ENCODE results near the gene EPAS1. TPM values are rescaled to one million over a fixed set of nuclear protein-coding genes. Genes with fewer than 3 reads are reported as not detected.

Gene EPAS1
- total RNA-seq, 1 experiment from 2014 or later, result 55.9 TPM

GRCh38 chr2:46266134-46266533 lies 31.1 kb upstream of the EPAS1 start:
- H3K4me1 ChIP-seq (ENCODE audit: control insufficient read depth in 1 of 2, insufficient read depth in 2 of 2, low read length in 2 of 2), result no peaks in the 10 kb centered on the region
- H3K4me2 ChIP-seq (ENCODE audit: low read length), result no peak overlapping the region
- no peaks in the 10 kb centered on the region for H3K9me3 ChIP-seq (ENCODE audit: control insufficient read depth in 1 of 2, insufficient read depth in 1 of 2, low read depth in 1 of 2, low read length in 2 of 2)
- DNase-seq (ENCODE audit: low read depth, low spot score), result no peak
- H3K9me2 ChIP-seq (ENCODE audit: insufficient read depth), result no peaks in the 10 kb centered on the region
- no peak for ATAC-seq
- ChIA-PET RAD21 (ENCODE audit: low non-redundant PET in 1 of 2, low total read pairs in 2 of 2, uncharacterized antibody in 2 of 2, unreplicated experiment in 2 of 2) (no interaction called here), CTCF (no interaction called here), POLR2A (no interaction called here)
- TF ChIP-seq CEBPB (IDR thresholded peaks at IDR 0.05; ENCODE audit: low read depth) (no peak), ELF1 (IDR thresholded peaks at IDR 0.05; ENCODE audit: borderline replicate concordance, low read depth) (no peak), JUND (IDR thresholded peaks at IDR 0.05) (no peak), EZH2 (IDR thresholded peaks at IDR 0.05) (no peak), SRF (IDR thresholded peaks at IDR 0.05; ENCODE audit: low read depth) (no peak), CTCF (IDR thresholded peaks at IDR 0.05 in 2 of 3, conservative IDR thresholded peaks at IDR 0.05 in 1 of 3; ENCODE audit: borderline replicate concordance in 1 of 3, insufficient read depth in 1 of 3, low read depth in 2 of 3, low read length in 2 of 3) (no peak), TCF7L2 (IDR thresholded peaks at IDR 0.05; ENCODE audit: borderline replicate concordance, extremely low read depth, insufficient read depth, insufficient read length) (no peak), ZBTB33 (IDR thresholded peaks at IDR 0.05; ENCODE audit: extremely low read depth, insufficient replicate concordance, low read length) (no peak), EGR1 (IDR thresholded peaks at IDR 0.05; ENCODE audit: low read depth) (no peak), RAD21 (IDR thresholded peaks at IDR 0.05; ENCODE audit: low read depth) (no peak), ZNF274 (IDR thresholded peaks at IDR 0.05; ENCODE audit: low read depth, low read length) (no peak), ZFX (IDR thresholded peaks at IDR 0.05) (no peak), SIN3A (IDR thresholded peaks at IDR 0.05; ENCODE audit: low read depth) (no peak), EZH2phosphoT487 (IDR thresholded peaks at IDR 0.05; ENCODE audit: borderline replicate concordance) (no peak), SP1 (IDR thresholded peaks at IDR 0.05; ENCODE audit: low read depth) (no peak), POLR2AphosphoS5 (IDR thresholded peaks at IDR 0.05; ENCODE audit: low read depth, low read length) (no peak), REST (IDR thresholded peaks at IDR 0.05; ENCODE audit: low read depth) (no peak), ATF3 (IDR thresholded peaks at IDR 0.05) (no peak), YY1 (IDR thresholded peaks at IDR 0.05; ENCODE audit: extremely low read depth, insufficient replicate concordance, low read depth, low read length) (no peak), POLR2A (IDR thresholded peaks at IDR 0.05; ENCODE audit: borderline replicate concordance, extremely low read depth, insufficient read depth, insufficient read length) (no peak)
- H3K27ac ChIP-seq (ENCODE audit: low read depth, low read length), result no peak overlapping the region
- no peak overlapping the region for H3K4me3 ChIP-seq (replicated peaks in 1 of 2; ENCODE audit: low read depth in 1 of 2, low read length in 2 of 2)
- no peaks in the 10 kb centered on the region for H3K27me3 ChIP-seq (ENCODE audit: insufficient read depth, low read length)
- no peaks in the 10 kb centered on the region for H3K79me2 ChIP-seq (ENCODE audit: insufficient read depth, low read length)
- H2AFZ ChIP-seq (ENCODE audit: low read depth, low read length, poor library complexity, severe bottlenecking), result no peak overlapping the region
- intact Hi-C loops (cut with micrococcal nuclease), result no loop called here
- no peaks in the 10 kb centered on the region for H4K20me1 ChIP-seq (ENCODE audit: insufficient read depth)
- BruUV-seq (replicated peaks), result no TSS peak
- H3K9ac ChIP-seq (ENCODE audit: low read length), result no peak overlapping the region
- no peaks in the 10 kb centered on the region for H3K36me3 ChIP-seq (ENCODE audit: control insufficient read depth in 1 of 2, insufficient read depth in 2 of 2, low read length in 2 of 2)

Measured in HCT116 (cell line).